ENCODE results near the gene ANKRD23.

GRCh38 chr2:96838345-96839292, 5.2 kb downstream of the ANKRD23 start:
- TF ChIP-seq GATA3 (IDR thresholded peaks at IDR 0.05; ENCODE audit: low read depth, low read length) (no peak), GATA2 (IDR thresholded peaks at IDR 0.05; ENCODE audit: low read depth, low read length) (no peak)
